GM19043 (cell line): Measurements from ENCODE around the gene ZFPL1.
"Not testable (repeated sequence)": the region's sequence is repeated elsewhere in the genome, so short reads cannot be mapped to it uniquely, and the experiment has no call there.

Experiments used
- ATAC-seq: cut with Tn5 transposase; IDR thresholded peaks from one replicate; pipeline ENCODE4 v1.9.1; 2021; ENCODE audit warnings: low read depth; ENCODE audit not compliant: unreplicated experiment

The ZFPL1 gene

DNA sequence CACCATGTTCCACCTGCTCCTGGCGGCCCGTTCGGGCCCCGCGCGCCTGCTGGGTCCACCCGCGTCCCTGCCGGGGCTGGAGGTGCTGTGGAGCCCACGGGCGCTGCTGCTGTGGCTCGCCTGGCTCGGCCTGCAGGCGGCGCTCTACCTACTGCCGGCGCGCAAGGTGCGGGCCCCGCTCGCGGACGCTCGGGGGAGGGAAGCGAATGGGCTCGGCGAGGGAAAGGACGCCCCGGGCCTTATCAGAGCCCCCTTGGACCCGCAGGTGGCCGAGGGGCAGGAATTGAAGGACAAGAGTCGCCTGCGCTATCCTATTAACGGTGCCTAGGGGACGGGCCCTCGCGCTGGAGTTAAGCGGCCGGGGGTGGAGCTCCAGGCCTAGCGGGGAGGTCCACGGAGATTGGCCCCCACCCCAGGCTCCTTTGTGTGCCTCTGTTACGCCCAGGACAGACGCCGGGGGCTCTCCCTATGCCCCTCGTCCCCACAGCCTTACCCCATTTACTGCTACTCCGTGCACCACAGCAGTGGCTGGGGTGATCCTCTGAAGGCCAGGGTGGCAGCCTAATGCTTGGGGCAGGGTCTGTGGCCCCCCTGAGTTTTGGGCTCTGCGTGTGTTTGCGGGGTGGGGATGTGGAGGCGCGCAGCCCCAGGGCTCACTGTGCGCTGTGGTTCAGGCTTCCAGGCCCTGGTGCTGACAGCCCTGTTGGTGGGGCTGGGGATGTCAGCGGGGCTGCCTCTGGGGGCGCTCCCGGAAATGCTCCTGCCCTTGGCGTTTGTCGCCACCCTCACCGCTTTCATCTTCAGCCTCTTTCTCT lies 28.7 kb downstream of the ZFPL1 start:
- no peak for ATAC-seq

DNA sequence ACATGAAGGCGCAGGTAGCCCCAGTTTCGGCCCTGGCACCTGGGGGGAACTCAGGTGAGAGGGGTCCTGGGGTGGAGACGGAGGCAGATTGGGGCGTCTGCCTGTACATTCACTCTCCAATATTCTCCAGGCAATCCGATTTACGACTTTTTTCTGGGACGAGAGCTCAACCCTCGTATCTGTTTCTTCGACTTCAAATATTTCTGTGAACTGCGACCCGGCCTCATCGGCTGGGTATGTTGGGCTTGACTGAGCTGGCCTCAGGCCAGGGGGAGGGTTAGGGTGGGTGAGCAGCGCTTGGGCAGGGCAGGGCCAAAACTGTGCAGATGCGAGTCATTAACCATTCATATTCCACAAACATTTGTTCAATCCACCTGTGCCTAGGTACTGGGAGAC lies 29.3 kb downstream of the ZFPL1 start:
- no peak for ATAC-seq

- no peak for ATAC-seq
These were observed 29.8 kb downstream of the ZFPL1 start for GRCh38 chr11:65113839-65114238.

DNA sequence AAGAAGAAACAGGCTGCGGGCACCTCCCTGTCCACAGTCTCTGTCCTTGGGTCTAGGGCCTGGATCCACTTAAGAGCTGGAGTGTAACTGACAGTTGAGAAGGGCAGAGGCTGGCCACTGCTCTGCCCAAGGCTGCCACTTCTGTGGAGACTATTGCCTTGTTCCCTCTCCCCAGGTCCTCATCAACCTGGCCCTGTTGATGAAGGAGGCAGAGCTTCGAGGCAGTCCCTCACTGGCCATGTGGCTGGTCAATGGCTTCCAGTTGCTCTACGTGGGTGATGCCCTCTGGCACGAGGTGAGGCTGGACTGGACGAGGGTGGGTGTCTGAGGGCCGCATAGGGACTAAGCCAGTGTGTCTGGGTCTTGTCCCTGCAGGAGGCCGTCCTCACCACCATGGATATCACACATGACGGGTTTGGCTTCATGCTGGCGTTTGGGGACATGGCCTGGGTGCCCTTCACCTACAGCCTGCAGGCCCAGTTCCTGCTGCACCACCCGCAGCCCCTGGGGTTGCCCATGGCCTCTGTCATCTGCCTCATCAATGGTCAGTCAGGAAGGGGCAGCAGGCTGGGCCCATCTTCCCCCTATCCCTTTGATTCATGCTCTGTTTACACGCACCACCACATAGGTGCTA lies 30.6 kb downstream of the ZFPL1 start:
- ATAC-seq, result no peak

DNA sequence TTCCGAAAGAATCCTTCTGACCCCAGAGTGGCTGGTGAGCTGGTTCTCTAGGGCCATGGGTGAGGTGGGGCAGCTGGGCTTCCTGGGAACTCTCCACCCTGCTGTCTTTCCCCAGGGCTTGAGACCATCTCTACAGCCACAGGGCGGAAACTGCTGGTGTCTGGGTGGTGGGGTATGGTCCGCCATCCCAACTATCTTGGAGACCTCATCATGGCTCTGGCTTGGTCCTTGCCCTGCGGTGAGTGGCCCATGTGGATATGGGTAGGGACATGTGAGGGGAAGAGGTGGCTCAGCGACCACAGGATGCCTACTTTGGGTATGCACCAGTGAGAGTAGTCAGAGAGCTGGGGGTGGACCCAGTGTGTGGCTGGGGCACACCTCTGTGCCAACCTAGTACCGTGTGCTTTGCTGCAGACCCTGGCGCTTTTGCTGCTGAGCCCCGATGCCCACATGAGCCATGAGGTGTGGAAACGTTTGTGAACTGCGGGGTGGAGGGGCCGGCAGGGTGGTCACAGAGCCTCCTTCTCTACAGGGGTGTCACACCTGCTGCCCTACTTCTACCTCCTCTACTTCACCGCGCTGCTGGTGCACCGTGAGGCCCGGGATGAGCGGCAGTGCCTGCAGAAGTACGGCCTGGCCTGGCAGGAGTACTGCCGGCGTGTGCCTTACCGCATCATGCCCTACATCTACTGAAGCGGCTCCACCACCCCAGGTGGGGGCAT lies 31.5 kb downstream of the ZFPL1 start:
- no peak for ATAC-seq

GRCh38 chr11:65116370-65117205 lies 32.6 kb downstream of the ZFPL1 start:
- no peak for ATAC-seq

DNA sequence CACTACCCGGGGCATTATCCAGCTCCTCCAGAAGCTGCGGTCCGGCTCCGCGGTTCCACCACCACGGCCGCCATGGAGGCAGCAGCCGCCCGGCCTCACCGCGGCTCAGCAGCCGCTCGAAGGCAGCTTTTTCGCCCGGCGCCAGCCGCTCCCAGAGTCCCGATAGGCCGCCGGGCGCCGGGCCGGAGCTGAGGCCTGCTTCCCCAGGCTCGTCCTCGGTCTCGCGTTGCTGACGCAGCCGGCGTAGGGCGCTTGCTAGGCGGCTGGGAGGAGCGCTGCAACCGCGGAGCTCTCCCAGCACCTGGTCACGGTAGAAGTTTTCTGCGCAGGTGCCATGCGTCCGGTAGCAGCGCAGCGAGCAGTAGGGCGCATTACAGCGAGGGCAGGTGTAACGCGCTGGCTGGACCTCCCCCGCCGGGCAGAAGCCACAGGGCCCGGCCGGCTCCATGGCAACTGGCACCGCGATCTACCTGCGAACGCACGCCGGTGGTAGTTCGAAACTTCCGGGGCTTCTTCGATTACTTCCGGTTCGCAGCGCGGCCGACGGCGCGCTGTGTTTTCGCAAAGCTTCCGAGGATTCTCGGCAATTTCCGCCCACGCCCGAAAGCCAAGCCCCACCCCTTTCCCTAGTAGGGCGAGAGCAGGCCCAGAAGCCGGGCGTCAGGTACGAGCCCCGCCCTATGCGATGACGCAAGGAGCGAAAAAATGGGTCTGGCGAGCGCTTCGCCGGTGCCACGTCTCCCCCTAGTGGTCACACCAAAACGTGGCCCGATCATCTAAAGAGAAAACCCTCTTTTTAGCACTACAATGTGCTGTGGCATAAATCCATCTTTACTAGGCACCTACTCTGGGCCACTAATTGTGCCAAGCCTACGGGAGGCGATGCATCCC lies 33.4 kb downstream of the ZFPL1 start, which contains the start of gene ZNHIT2:
TSS of gene ZNHIT2 (minus strand) at position 496 of the 891 bp plus-strand sequence. CDS start at position 448, 48 bp downstream.
- peak; percentile 62 for ATAC-seq

DNA sequence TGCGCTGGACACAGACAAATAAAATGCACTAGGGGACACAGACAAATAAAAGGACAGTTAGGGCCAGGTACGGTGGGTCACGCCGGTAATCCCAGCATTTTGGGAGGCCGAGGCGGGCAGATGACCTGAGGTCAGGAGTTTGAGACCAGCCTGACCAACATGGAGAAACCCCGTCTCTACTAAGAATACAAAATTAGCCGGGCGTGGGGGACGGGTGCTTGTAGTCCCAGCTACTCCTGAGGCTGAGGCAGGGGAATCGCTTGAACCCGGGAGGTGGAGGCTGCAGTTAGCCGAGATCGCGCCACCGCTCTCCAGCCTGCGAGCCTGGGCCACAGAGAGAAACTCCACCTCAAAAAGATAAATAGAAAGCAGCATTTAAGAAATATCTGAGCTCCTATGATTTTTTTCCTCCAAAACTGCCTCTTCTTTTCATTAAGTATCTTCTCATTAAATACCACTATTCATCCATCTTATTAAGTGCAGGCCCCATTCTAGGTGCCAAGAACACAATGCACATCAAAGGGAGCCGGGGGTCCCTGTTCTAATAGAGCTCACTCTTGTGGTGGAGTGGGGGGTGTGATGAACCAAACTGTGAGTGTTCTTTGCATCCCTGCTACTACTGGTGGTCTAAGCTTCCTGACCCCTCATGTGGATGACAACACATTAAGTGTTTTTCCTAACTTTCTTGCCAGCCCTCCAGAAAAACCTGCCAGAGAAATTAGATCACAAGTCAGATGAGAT lies 34.2 kb downstream of the ZFPL1 start:
- ATAC-seq, result no peak

DNA sequence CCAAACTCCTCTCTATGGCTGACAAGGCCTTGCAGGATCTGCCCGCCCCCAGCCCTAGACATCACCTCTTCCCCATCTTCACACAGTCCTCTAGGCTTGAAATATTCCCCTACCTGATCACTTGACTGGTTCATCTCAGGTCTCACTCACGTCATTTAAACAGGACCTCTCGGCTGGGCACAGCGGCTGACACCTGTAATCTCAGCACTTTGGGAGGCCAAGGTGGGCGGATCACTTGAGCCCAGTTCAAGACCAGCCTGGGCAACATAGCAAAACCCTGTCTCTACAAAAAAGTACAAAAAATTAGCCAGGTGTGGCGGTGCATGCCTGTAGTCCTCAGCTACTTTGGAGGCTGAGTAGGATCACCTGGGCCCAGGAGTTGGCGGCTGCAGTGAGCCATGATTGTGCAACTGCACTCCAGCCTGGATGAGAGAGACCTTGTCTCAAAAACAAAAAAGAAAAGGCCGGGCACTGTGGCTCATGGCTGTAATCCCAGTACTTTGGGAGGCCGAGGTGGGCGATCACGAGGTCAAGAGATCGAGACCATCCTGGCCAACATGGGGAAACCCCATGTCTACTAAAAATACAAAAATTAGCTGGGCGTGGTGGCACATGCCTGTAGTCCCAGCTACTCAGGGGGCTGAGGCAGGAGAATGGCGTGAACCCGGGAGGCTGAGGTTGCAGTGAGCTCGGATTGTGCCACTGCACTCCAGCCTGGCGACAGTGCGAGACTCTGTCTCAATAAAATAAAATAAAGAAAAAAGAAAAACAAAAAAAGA lies 35.1 kb downstream of the ZFPL1 start:
- not testable (repeated sequence) for ATAC-seq

DNA sequence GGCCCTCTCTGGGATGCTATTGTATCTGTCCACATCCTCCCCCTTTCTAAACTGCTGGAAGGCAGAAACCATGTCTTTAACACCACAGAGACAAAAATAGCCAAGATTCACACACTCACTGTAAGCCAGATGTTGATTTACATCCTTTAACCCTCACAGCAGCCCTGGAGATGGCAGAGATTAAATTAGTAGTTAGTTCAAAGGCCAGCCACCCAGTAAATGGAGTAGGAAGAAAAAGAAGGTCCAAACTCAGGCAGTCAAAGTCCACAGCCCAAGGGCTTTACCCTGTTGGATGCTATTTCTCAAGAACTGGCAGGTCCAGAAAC lies 35.6 kb downstream of the ZFPL1 start:
- no peak for ATAC-seq

GRCh38 chr11:65120831-65121230 lies 36.8 kb downstream of the ZFPL1 start:
- no peak for ATAC-seq

GRCh38 chr11:65121447-65121864 lies 37.4 kb downstream of the ZFPL1 start:
- no peak for ATAC-seq

DNA sequence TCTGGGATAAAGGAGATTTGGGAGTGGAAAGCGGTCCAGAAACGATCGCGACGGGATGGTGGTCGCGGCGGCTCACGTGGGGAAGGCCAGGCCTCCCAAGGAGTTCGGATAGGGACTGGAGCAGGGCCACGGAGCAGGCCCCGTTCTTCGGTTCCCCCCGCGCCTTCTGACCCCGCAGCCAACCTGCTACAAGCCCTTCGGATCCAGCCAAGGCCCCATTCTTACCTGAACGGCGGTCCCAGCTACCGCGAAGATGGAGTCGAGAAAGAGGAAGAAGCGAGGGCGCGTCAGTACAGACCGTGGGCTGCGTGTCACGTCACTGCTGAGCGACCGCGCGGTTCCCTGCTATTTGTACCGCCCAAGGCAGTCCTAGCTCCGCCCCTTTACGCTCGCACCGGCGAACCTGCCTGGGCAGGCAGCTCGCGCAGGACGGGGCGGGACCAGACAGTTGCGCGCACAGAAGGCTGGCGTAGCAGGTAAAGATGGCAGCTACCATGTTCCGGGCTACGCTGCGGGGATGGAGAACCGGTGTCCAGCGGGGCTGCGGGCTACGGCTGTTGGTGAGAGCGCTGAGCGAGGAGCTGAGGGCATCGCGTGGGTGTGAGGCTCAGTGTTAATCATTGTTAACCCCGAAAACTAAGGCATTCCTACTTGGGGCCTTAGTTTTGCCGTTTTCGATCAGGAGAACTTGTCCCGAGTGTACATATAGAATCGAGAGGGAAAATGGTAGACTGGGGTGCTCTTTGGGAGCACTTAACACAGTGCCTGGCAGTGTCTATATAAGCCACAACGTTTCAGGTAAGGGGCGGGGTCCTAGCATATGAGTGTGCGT lies 38.1 kb downstream of the ZFPL1 start, which contains the start of the genes FAU and MRPL49:
TSS of gene FAU (minus strand) at position 270 of the 832 bp plus-strand sequence. CDS start 321 bp downstream, outside the sequence.
TSS of gene MRPL49 (plus strand) at position 457 of the 832 bp plus-strand sequence. CDS start at position 483, 26 bp downstream.
- ATAC-seq, result peak; percentile 70

DNA sequence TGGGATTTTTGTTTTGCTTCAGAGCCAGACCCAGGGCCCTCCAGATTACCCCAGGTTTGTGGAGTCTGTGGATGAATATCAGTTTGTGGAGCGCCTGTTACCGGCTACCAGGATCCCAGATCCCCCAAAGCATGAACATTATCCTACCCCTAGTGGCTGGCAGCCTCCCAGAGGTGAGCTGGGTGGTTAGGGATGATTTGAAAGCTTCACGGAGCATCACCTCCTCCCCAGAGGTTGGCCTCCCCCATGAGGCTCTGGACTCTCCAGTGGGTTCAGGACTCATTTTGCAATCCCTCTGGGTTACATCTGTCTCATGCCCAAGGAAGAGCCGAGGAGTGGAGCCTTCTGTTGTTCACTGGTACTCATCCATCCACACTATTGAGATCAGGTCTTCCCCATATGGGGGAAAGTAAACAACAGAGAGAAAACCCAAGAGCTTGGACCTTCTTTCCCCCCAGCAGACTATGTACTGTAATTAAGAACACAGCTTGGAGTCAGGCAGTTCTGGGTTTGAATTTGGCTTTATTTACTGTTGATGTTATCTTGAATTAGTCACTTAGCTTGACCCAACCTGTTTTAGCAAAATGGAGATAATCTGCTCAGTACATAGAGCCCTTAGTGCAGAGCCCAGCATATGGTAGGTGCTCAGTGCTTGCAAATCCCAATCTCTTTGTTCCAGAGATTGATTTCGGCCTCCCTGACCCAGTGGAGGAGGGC lies 40.6 kb downstream of the ZFPL1 start:
- no peak for ATAC-seq

DNA sequence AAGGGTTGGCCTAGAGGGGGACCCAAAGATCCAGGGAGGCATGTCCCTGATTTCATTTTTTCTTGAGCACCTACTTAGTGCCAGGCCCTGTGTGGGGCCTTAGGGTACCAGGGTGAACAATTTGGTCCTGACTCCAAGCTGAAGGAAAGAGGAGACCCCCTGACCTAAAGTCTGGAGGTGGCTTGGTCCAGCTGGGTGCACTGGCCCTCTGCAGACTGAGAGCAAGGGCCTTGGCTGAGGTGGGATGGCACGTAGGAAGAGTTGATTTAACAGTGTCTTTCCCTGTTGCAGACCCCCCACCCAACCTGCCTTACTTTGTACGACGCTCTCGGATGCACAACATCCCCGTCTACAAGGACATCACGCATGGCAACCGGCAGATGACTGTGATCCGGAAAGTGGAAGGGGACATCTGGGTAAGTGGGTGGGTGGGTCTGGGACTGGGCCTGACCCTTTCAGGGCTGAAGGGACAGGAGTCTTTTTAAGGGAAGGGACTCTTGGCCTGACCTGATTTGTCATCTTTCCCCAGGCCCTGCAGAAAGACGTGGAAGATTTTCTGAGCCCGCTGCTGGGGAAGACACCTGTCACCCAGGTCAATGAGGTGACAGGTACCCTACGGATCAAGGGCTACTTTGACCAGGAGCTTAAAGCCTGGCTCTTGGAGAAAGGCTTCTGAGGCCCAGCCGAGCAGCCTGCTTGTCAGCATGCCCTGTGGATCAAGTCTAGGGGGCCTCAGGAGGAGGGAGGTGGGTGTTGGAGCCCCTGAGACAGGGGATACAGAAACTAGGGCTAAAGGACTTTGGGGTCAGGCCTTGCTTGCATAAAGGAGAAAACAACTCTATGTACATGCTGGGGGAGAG lies 41.4 kb downstream of the ZFPL1 start:
- ATAC-seq, result no peak
